Globus pallidus (tissue), 1 donor: Measurements from ENCODE around the gene C6orf89.

Experiments used
- DNase-seq: peaks from one replicate; pipeline ENCODE4 v3.0.0-alpha.2; 2015; ENCODE audit warnings: low spot score

Gene C6orf89

GRCh38 chr6:36885461-36886401, at the start of gene C6orf89:
Gene C6orf89, plus strand, starts transcription at chr6:36885952. Its CDS starts 13,493 bp downstream, at chr6:36899445.
- peak; percentile 98 for DNase-seq

GRCh38 chr6:36836111-36837021, 49.4 kb upstream of the C6orf89 start:
- DNase-seq = no peak

- no peak for DNase-seq
These were observed 48.8 kb upstream of the C6orf89 start for GRCh38 chr6:36837022-36837339.

GRCh38 chr6:36837686-36838085, 48.1 kb upstream of the C6orf89 start:
- no peak for DNase-seq

GRCh38 chr6:36838896-36839748, 46.6 kb upstream of the C6orf89 start, which contains the start of gene CPNE5:
Gene CPNE5, minus strand, starts transcription at chr6:36839444. Its CDS starts 67 bp downstream, at chr6:36839377.
- no peak for DNase-seq

- no peak for DNase-seq
These were observed 45.9 kb upstream of the C6orf89 start for GRCh38 chr6:36839749-36840431.

GRCh38 chr6:36840432-36841403, 45.0 kb upstream of the C6orf89 start:
- DNase-seq = no peak

- DNase-seq = no peak
These were observed 44.0 kb upstream of the C6orf89 start for GRCh38 chr6:36841756-36842155.

- no peak for DNase-seq
These were observed 42.6 kb upstream of the C6orf89 start for GRCh38 chr6:36843170-36843569.

- no peak for DNase-seq
These were observed 41.3 kb upstream of the C6orf89 start for GRCh38 chr6:36844232-36845170.

- no peak for DNase-seq
These were observed 40.5 kb upstream of the C6orf89 start for GRCh38 chr6:36845233-36845632.

GRCh38 chr6:36847152-36847551, 38.6 kb upstream of the C6orf89 start:
- DNase-seq = no peak

- DNase-seq = no peak
These were observed 37.8 kb upstream of the C6orf89 start for GRCh38 chr6:36847991-36848390.

GRCh38 chr6:36848658-36849441, 36.9 kb upstream of the C6orf89 start:
- DNase-seq = no peak

- DNase-seq = no peak
These were observed 35.7 kb upstream of the C6orf89 start for GRCh38 chr6:36850021-36850420.

- peak; percentile 76 for DNase-seq
These were observed 34.6 kb upstream of the C6orf89 start for GRCh38 chr6:36851149-36851614.

GRCh38 chr6:36851626-36852025, 34.1 kb upstream of the C6orf89 start:
- no peak for DNase-seq
